HEK293T (cell line): Measurements from ENCODE around the gene GDPD5.

ENCODE experiments used
- ARNT ChIP-seq: fragments of 450-650 bp; IDR thresholded peaks from 2 replicates; pipeline ENCODE4 v1.6.1; 2017; ENCODE audit warnings: mild to moderate bottlenecking
- BHLHE40 ChIP-seq: fragments of 450-650 bp; IDR thresholded peaks from 2 replicates; pipeline ENCODE4 v1.6.1; 2016; ENCODE audit warnings: mild to moderate bottlenecking, moderate library complexity, borderline replicate concordance
- ELF4 ChIP-seq: fragments of 450-650 bp; IDR thresholded peaks from 2 replicates; pipeline ENCODE4 v1.6.1; 2017; ENCODE audit warnings: antibody characterized with exemption
- FOXA1 ChIP-seq: fragments of 450-650 bp; IDR thresholded peaks from 2 replicates; pipeline ENCODE4 v1.6.1; 2016; ENCODE audit warnings: mild to moderate bottlenecking
- FOXK2 ChIP-seq: fragments of 450-650 bp; IDR thresholded peaks from 2 replicates; pipeline ENCODE4 v1.6.1; 2016; ENCODE audit warnings: mild to moderate bottlenecking
- FOXM1 ChIP-seq: fragments of 450-650 bp; IDR thresholded peaks from 2 replicates; pipeline ENCODE4 v1.6.1; 2017; ENCODE audit warnings: mild to moderate bottlenecking, borderline replicate concordance
- LEF1 ChIP-seq: fragments of 450-650 bp; IDR thresholded peaks from 2 replicates; pipeline ENCODE4 v1.6.1; 2017; ENCODE audit warnings: mild to moderate bottlenecking, borderline replicate concordance
- NFRKB ChIP-seq: fragments of 450-650 bp; IDR thresholded peaks from 2 replicates; pipeline ENCODE4 v1.6.1; 2016; ENCODE audit warnings: mild to moderate bottlenecking, moderate library complexity
- PKNOX1 ChIP-seq: fragments of 450-650 bp; IDR thresholded peaks from 2 replicates; pipeline ENCODE4 v1.6.1; 2016
- SP1 ChIP-seq: fragments of 450-650 bp; IDR thresholded peaks from 2 replicates; pipeline ENCODE4 v1.6.1; 2017
- TARDBP ChIP-seq: fragments of 450-650 bp; IDR thresholded peaks from 2 replicates; pipeline ENCODE4 v1.6.1; 2016
- ZNF384 ChIP-seq: fragments of 450-650 bp; IDR thresholded peaks from 2 replicates; pipeline ENCODE4 v1.6.1; 2016

GRCh38 chr11:75477614-75477935 lies 48.2 kb downstream of the GDPD5 start:
- TF ChIP-seq NFRKB (no peak), BHLHE40 (no peak), TARDBP (no peak), SP1 (no peak), PKNOX1 (no peak), ZNF384 (no peak), FOXA1 (no peak), FOXK2 (no peak), FOXM1 (no peak), LEF1 (no peak), ARNT (no peak), ELF4 (no peak)
